Hepatocyte (in vitro differentiated cells): ENCODE results near the gene AMPD1. TPM values are rescaled to one million over a fixed set of nuclear protein-coding genes. Genes with fewer than 3 reads are reported as not detected.
A peak's percentile ranks its signal among the peaks of the same experiment; 100 is the strongest.

ENCODE experiments used
- DNase-seq: peaks from one replicate; pipeline ENCODE4 v3.0.0-alpha.2; 2016; ENCODE audit warnings: low spot score
- H2AFZ ChIP-seq: fragments of 200-600 bp; sonication (generic); 2 replicates; pipeline ENCODE4 v1.6.0; 2016; ENCODE audit warnings: antibody characterized with exemption, mild to moderate bottlenecking
- H3K27ac ChIP-seq: fragments of 200-600 bp; sonication (generic); 2 replicates; pipeline ENCODE4 v1.5.1; 2016; ENCODE audit warnings: mild to moderate bottlenecking
- H3K27me3 ChIP-seq: fragments of 200-600 bp; sonication (generic); 2 replicates; pipeline ENCODE4 v1.6.1; 2016
- H3K36me3 ChIP-seq: fragments of 200-600 bp; sonication (generic); replicated peaks from 2 replicates; pipeline ENCODE4 v1.5.1; 2016; ENCODE audit warnings: low read depth; ENCODE audit not compliant: insufficient read depth
- H3K4me1 ChIP-seq: fragments of 200-600 bp; sonication (generic); 2 replicates; pipeline ENCODE4 v1.5.1; 2016; ENCODE audit warnings: mild to moderate bottlenecking, moderate library complexity; ENCODE audit not compliant: insufficient read depth
- H3K4me2 ChIP-seq: fragments of 200-600 bp; sonication (generic); 2 replicates; pipeline ENCODE4 v1.6.0; 2016
- H3K4me3 ChIP-seq: fragments of 200-600 bp; sonication (generic); 2 replicates; pipeline ENCODE4 v1.5.1; 2016; ENCODE audit warnings: mild to moderate bottlenecking
- H3K79me2 ChIP-seq: fragments of 200-600 bp; sonication (generic); 2 replicates; pipeline ENCODE4 v1.6.0; 2017; ENCODE audit warnings: mild to moderate bottlenecking
- H3K9me2 ChIP-seq: fragments of 200-600 bp; sonication (generic); replicated peaks from 2 replicates; pipeline ENCODE4 v1.6.0; 2017; ENCODE audit warnings: mild to moderate bottlenecking; ENCODE audit not compliant: insufficient read depth
- H3K9me3 ChIP-seq: fragments of 200-600 bp; sonication (generic); 2 replicates; pipeline ENCODE4 v1.5.1; 2016; ENCODE audit warnings: low read depth, mild to moderate bottlenecking
- H4K20me1 ChIP-seq: fragments of 200-600 bp; sonication (generic); 2 replicates; pipeline ENCODE4 v1.6.0; 2016; ENCODE audit warnings: mild to moderate bottlenecking; ENCODE audit not compliant: insufficient read depth, poor library complexity, severe bottlenecking
- EZH2 ChIP-seq: fragments of 200-600 bp; sonication (generic); IDR thresholded peaks from 2 replicates; pipeline ENCODE4 v1.6.1; 2016; ENCODE audit warnings: antibody characterized with exemption, mild to moderate bottlenecking, borderline replicate concordance
- EZH2phosphoT487 ChIP-seq: fragments of 200-600 bp; sonication (generic); IDR thresholded peaks from one replicate; pipeline ENCODE4 v1.6.1; 2018; ENCODE audit warnings: antibody characterized with exemption, mild to moderate bottlenecking, low read depth, moderate library complexity; ENCODE audit not compliant: unreplicated experiment, severe bottlenecking
- WGBS: methylation state at CpG from one replicate; pipeline ENCODE4 v1.1.6; 2016; ENCODE audit warnings: low lambda C conversion rate; ENCODE audit errors: missing lambda C conversion rate; 5-methylcytosine and 5-hydroxymethylcytosine counted together
- polyA plus RNA-seq: library from polyadenylated mRNA; unstranded; fragments of >200 nt; fragmentation: Nextera tagmentation; extraction: Ambion mirVana; gene quantifications from 2 replicates; pipeline ENCODE4 v1.2.1, GENCODE V29; 2016
- total RNA-seq: library from RNA; depleted of rRNA; stranded (reverse); fragments of >200 nt; gene quantifications from 2 replicates; pipeline ENCODE4 v1.2.3, GENCODE V29; 2014
- TF ChIP-seq, protein P1 (sequence below): fragments of 200-600 bp; sonication (generic); IDR thresholded peaks from 2 replicates; pipeline ENCODE4 v1.5.1; 2016; ENCODE audit warnings: antibody characterized with exemption, mild to moderate bottlenecking; ENCODE audit not compliant: poor library complexity

The AMPD1 gene
- total and polyA plus RNA-seq, 2 experiments from 2014 or later, result not detected

DNA sequence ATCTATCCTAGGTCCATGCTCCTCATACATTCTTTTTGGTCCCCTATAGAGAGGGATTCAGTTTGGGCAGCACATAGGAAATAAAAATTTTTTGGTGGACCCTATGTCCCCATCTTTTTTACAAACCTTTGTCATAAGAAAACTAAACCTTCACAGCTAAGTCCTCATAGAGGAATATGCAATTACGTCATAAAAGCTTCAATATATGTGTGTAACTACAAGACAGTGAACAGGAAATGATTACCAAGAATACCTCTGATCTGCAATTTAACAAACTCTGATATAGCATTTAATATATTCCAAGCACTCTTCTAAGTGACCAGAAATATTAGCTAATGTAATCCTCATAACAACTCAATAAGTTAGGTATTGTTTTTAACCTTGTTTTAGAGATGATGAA, 19.2 kb downstream of the AMPD1 start:
- 91% methylated on average over 1 of the region's 1 CpG for WGBS
- H3K9me3 ChIP-seq, result no peaks in the 10 kb centered on the region

DNA sequence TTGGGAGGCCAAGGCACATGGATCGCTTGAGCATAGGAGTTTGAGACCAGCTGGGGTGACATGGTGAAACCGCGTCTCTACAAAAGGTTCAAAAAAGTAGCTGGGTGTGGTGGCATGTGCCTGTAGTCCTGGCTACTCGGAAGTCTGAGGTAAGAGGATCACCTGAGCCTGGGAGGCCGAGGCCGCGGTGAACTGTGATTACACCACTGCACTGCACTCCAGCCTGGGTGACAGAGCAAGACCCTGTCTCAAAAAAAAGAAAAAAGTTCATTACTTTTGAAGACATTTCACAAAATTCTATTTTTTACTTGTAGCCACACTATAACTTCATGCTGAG, 23.4 kb downstream of the AMPD1 start:
- Histone ChIP-seq H3K27me3 (peaks cover 9% of the 10 kb centered on the region), H3K4me2 (no peak overlapping the region), H3K4me3 (no peak overlapping the region), H3K9me3 (no peaks in the 10 kb centered on the region), H4K20me1 (no peaks in the 10 kb centered on the region), H3K4me1 (no peaks in the 10 kb centered on the region), H2AFZ (no peak overlapping the region), H3K36me3 (no peaks in the 10 kb centered on the region), H3K27ac (no peak overlapping the region), H3K79me2 (peaks cover 4% of the 10 kb centered on the region), H3K9me2 (no peaks in the 10 kb centered on the region)
- 89% methylated on average over 7 of the region's 7 CpGs for WGBS
- DNase-seq, result no peak
- TF ChIP-seq EZH2 (no peak), EZH2phosphoT487 (no peak)
- TF ChIP-seq, protein P1, sequence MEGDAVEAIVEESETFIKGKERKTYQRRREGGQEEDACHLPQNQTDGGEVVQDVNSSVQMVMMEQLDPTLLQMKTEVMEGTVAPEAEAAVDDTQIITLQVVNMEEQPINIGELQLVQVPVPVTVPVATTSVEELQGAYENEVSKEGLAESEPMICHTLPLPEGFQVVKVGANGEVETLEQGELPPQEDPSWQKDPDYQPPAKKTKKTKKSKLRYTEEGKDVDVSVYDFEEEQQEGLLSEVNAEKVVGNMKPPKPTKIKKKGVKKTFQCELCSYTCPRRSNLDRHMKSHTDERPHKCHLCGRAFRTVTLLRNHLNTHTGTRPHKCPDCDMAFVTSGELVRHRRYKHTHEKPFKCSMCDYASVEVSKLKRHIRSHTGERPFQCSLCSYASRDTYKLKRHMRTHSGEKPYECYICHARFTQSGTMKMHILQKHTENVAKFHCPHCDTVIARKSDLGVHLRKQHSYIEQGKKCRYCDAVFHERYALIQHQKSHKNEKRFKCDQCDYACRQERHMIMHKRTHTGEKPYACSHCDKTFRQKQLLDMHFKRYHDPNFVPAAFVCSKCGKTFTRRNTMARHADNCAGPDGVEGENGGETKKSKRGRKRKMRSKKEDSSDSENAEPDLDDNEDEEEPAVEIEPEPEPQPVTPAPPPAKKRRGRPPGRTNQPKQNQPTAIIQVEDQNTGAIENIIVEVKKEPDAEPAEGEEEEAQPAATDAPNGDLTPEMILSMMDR, result no peak

More for the DNA sequence above, 19.2 kb downstream of the AMPD1 start:
- Histone ChIP-seq H3K27me3 (peaks cover 25% of the 10 kb centered on the region), H3K4me3 (no peak overlapping the region), H4K20me1 (no peaks in the 10 kb centered on the region), H3K36me3 (no peaks in the 10 kb centered on the region), H3K4me2 (no peak overlapping the region), H2AFZ (no peak overlapping the region), H3K4me1 (no peaks in the 10 kb centered on the region), H3K9me2 (no peaks in the 10 kb centered on the region), H3K79me2 (no peaks in the 10 kb centered on the region), H3K27ac (no peak overlapping the region)
- no peak for DNase-seq
- no peak for TF ChIP-seq EZH2
- TF ChIP-seq, protein P1, result no peak
- TF ChIP-seq EZH2phosphoT487, result no peak

DNA sequence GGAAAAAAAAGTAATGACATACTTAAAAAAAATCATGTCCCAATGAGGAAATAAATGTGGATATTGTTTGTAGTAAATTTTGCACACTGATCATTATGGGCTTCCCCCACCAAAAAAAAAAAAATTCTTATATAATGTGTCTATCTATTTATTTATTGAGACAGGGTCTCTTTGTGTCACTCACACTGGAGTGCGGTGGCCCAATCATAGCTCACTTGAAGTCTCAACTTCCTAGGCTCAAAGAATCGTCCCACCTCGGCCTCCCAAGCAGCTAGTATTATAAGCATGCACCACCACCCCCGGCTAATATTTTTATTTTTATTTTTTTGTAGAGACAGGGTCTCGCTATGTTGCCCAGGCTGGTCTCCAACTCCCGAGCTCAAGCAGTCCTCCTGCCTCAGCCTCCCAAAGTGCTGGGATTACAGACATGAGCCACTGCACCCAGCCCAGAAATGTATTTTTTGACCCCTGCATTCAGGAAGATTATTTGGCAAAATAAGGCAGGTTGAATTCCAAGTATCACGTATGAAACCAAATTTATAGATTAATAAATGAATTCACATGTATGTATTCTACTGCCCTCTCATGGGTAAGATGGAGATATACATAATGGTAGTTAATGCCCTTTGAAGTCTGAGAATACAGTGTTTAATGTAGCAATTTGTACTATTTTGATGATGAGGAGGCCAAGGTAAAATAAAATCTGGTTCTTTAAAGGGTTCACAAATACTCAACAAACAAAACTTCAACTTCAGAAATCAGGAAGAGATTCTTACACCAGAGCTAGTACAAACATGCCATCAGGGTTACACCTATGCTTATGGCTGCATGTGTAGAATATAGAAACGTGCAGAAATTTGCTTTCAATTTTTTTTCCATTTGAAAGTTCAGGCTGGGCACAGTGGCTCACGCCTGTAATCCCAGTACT, 24.1 kb downstream of the AMPD1 start:
- Histone ChIP-seq H2AFZ (no peak overlapping the region), H3K36me3 (no peaks in the 10 kb centered on the region), H3K4me1 (no peaks in the 10 kb centered on the region), H3K79me2 (peaks cover 6% of the 10 kb centered on the region), H4K20me1 (no peaks in the 10 kb centered on the region), H3K4me2 (peak overlapping the region; percentile 78), H3K27me3 (peaks cover 3% of the 10 kb centered on the region), H3K9me2 (no peaks in the 10 kb centered on the region), H3K9me3 (no peaks in the 10 kb centered on the region), H3K4me3 (no peak overlapping the region), H3K27ac (peak overlapping the region; percentile 82)
- 76% methylated on average over 9 of the region's 9 CpGs for WGBS
- DNase-seq, result no peak
- TF ChIP-seq, protein P1, result peak; percentile 47
- TF ChIP-seq EZH2phosphoT487, result no peak
